Right renal cortex interstitium (tissue), 3 donors: ENCODE measurements around the gene SNAP47. TPM values are rescaled to one million over a fixed set of nuclear protein-coding genes. Genes with fewer than 3 reads are reported as not detected.

Experiments used
- polyA plus RNA-seq, 3 donors: library from polyadenylated mRNA; unstranded; fragments of 120-200 nt; gene quantifications; one replicate each; pipeline ENCODE4 v1.2.1, GENCODE V29; 2013; ENCODE audit not compliant: insufficient read length in 3 of 3

Gene SNAP47
- polyA plus RNA-seq, 3 donors: 42.6 to 44.7 (median 43.0) TPM

Other genes with a start within 250 kb of the SNAP47 start
- gene ZNF678, start 171.9 kb upstream of the SNAP47 start, polyA plus RNA-seq: 10 to 100 TPM; 15.1 to 17.1 (median 16.3) TPM
- 10 to 100 TPM; 15.7 to 18.9 (median 16.0) TPM for gene JMJD4, start 133 bp upstream of the SNAP47 start, polyA plus RNA-seq
- gene PRSS38, start 80.2 kb downstream of the SNAP47 start, polyA plus RNA-seq: not detected
- 1 to 10 TPM; 1.0 to 1.2 (median 1.1) TPM for gene WNT9A, start 212.5 kb downstream of the SNAP47 start, polyA plus RNA-seq